Muscle layer of colon (tissue), 2 donors: ENCODE data around the gene KBTBD8.

ENCODE experiments used
- H3K27ac ChIP-seq: one replicate; pipeline ENCODE4 v1.7.0; 2013; ENCODE audit warnings: low read depth, mild to moderate bottlenecking, low read length, moderate library complexity
- H3K27me3 ChIP-seq, 2 donors: one replicate each; pipeline ENCODE4 v1.7.0; 2013; ENCODE audit warnings: low read length in 2 of 2, mild to moderate bottlenecking in 2 of 2; ENCODE audit not compliant: insufficient read depth in 2 of 2, control insufficient read depth in 1 of 2
- H3K36me3 ChIP-seq: one replicate; pipeline ENCODE4 v1.7.0; 2013; ENCODE audit warnings: mild to moderate bottlenecking, low read length; ENCODE audit not compliant: insufficient read depth
- H3K4me1 ChIP-seq: one replicate; pipeline ENCODE4 v1.7.0; 2013; ENCODE audit warnings: mild to moderate bottlenecking, low read length; ENCODE audit not compliant: insufficient read depth
- H3K4me3 ChIP-seq, 2 donors: one replicate each; pipeline ENCODE4 v1.7.0; 2013; ENCODE audit warnings: low read length in 2 of 2, low read depth in 1 of 2, mild to moderate bottlenecking in 1 of 2, moderate library complexity in 1 of 2
- H3K9ac ChIP-seq: one replicate; pipeline ENCODE4 v1.7.0; 2013; ENCODE audit warnings: low read length
- H3K9me3 ChIP-seq: one replicate; pipeline ENCODE4 v1.7.0; 2013; ENCODE audit warnings: mild to moderate bottlenecking, low read length
- donor health status: abdominal sarcoma.
- donor health status: Adenocarcinoma of cecum.

The KBTBD8 gene

DNA sequence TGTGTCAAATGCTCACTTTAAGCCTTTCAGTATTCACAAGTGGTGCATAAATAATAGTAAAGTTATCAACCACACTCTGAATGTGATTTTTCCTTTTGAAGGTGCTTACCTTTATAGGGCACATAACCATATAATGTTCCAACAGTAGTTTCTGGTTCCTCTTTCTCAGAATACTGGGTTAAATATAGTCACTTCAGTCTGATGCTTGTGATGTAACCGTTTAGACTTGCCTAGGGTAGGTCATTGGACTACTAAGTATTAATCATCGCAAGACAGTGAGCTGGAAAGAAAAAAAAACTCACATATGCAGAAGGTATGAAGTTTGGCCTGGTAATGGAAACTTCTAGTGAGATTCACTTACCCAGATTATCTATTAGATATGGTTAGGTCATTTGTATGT is 1.9 kb downstream of the KBTBD8 start:
- H3K27ac ChIP-seq: no peak overlapping the region
- peaks cover 5% of the 10 kb centered on the region for H3K4me1 ChIP-seq
- H3K27me3 ChIP-seq: no peaks in the 10 kb centered on the region
- no peaks in the 10 kb centered on the region for H3K9me3 ChIP-seq
- H3K9ac ChIP-seq: no peak overlapping the region
- peaks cover 8% of the 10 kb centered on the region for H3K36me3 ChIP-seq
- H3K4me3 ChIP-seq: no peak overlapping the region

DNA sequence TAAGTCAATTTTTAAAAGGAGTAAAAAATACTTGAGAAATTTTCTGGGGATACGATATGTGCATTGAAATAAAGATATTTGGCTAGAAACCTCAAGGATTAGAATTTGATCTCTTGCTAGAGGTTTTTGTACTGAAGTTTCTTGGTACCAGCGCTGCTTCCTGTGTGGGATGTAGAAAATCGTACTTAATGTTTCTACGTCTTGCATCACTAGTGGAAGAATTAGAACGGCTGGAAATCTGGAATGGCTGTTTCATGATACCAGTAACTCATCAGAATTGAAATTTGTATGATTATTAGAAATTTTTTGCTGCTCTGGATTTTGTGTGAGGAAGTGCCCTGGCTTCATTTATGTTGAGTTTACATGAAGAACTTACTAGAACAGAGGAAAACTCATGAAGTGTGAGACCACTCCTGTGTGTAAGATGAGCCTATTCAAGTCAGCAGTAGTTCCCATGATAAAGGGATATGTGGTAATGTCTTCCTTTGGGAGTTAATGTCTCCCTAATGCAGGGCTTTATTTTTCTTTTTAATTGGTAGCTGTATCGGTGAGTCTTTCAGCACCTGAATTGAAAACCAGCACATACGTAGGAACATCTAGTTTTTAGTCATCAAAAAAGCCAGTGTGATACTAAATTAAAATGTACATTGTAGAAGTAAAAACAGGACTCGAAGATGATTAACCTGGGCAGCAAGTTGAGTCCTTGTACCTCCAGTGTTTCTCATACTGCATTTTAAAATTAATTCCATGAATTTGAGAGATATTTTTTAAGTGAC is 3.2 kb downstream of the KBTBD8 start:
- Histone ChIP-seq H3K27me3 (no peaks in the 10 kb centered on the region), H3K9me3 (no peaks in the 10 kb centered on the region), H3K27ac (no peak overlapping the region), H3K4me1 (peaks cover 5% of the 10 kb centered on the region), H3K9ac (no peak overlapping the region), H3K36me3 (peaks cover 8% of the 10 kb centered on the region), H3K4me3 (no peak overlapping the region)

DNA sequence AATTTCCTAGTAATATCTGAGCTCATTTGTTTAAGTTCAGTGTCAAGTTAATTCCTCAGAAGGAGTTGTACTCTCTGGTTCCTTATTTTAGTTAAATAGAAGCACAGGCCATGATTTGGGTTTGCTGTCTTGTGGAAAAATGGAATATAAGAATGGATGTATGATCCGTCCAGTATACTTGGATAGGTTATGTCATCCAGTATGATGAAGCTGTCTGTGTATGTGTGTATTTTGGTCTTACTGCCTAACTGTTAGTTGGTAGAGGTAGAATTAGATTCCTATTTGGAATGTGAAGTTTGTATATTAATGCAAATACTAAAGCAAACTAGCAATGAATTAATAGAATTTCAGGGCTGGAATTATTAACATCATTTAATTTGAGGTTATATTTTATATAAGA is 7.9 kb downstream of the KBTBD8 start:
- H3K9me3 ChIP-seq: no peaks in the 10 kb centered on the region
- no peak overlapping the region for H3K27ac ChIP-seq
- H3K4me3 ChIP-seq: no peak overlapping the region
- peaks cover 8% of the 10 kb centered on the region for H3K36me3 ChIP-seq
- H3K4me1 ChIP-seq: peaks cover 5% of the 10 kb centered on the region
- no peak overlapping the region for H3K9ac ChIP-seq
- no peaks in the 10 kb centered on the region for H3K27me3 ChIP-seq

DNA sequence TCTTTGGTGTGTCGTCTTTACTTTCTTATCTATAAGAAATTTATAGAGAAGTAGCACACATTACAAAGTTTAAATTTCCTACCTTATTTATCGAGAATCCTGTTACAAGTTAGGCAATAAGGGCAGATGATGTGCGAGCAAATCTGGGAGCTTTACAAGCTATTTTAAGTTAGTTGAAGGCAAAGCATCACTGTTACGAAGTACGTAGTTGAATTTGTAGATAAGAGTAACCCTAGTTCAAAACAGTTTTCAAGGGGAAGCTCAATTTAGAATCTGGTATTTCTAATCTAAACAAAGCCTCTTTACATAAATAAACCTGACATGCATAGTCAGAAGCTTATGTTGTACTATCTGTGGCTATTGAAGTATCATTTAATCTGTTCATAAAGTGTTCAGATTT is 8.4 kb downstream of the KBTBD8 start:
- Histone ChIP-seq H3K4me1 (peaks cover 5% of the 10 kb centered on the region), H3K9me3 (no peaks in the 10 kb centered on the region), H3K27me3 (no peaks in the 10 kb centered on the region), H3K27ac (no peak overlapping the region), H3K36me3 (peaks cover 8% of the 10 kb centered on the region), H3K4me3 (no peak overlapping the region), H3K9ac (no peak overlapping the region)

DNA sequence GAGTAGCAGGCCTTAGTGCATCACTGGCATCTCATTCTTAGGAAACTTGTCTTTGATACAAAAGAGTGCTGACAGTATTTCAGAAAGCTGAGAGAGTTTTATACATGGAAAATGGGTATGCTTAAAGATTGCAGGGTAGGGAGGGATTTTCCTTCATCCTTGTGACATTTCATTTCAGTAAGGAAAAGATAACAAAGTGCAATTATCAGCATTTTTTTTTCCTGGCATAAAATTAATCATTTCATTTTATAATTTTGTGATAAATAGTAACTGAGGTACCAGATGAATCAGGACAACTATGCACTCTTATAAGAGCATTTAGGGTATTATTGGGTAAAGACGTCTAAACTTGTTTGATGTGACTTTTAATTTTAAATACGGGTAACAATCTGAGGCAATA is 10.3 kb downstream of the KBTBD8 start:
- no peak overlapping the region for H3K9ac ChIP-seq
- peaks cover 6% of the 10 kb centered on the region for H3K36me3 ChIP-seq
- peaks cover 5% of the 10 kb centered on the region for H3K4me1 ChIP-seq
- no peaks in the 10 kb centered on the region for H3K9me3 ChIP-seq
- no peak overlapping the region for H3K27ac ChIP-seq
- H3K4me3 ChIP-seq: no peak overlapping the region
- H3K27me3 ChIP-seq: no peaks in the 10 kb centered on the region

DNA sequence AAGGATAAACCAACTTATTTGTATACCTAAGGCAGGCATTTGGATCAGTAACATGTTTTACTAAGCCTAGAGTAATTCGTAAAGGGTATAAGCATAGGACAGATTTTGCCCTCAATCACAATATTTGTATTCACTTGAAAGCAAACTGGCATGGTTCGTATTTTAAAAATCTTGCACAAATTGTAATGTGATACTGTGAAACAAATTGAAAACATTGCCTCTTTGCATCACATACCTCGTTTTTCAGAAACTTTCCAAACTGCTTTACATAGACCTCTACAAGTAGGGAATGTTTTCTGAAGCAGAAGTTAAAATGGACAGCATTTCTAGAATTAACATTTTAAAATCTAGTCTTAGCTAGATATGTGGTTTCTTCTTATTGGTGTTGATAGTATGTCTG is 11.6 kb downstream of the KBTBD8 start:
- peaks cover 5% of the 10 kb centered on the region for H3K4me1 ChIP-seq
- no peaks in the 10 kb centered on the region for H3K9me3 ChIP-seq
- no peak overlapping the region for H3K9ac ChIP-seq
- no peak overlapping the region for H3K4me3 ChIP-seq
- no peaks in the 10 kb centered on the region for H3K27me3 ChIP-seq
- H3K27ac ChIP-seq: no peak overlapping the region
- no peaks in the 10 kb centered on the region for H3K36me3 ChIP-seq

DNA sequence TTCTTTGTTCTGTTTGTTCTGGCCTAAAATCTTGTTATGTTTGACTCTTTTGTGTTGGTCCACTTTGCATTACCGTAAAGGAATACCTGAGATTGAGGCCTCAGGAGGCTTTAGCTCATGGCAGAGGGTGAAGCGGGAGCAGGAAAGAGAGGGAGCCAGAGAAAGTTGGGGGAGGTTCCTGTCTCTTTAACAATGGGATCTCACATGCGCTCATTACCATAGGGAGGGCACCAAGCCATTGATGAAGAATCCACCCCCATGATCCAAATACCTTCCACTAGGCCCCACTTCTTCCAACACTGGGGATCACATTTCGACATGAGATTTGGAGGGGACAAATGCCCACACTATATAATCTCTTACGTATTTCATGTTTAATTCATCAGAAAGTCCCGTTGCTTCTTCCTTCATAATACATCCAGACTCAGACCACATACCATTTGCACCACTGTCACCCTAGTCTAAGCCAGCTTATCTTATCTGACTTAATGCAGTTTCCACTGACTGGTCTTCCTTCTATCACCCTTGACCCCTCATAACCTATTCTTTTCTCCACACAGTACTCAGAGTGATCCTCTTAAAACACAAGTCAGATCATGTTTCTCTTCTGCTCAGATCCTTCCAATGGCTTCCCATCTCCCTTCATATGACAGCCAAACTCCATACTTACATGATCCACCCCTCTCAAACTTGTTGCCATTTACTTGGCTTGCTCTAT is 13.5 kb downstream of the KBTBD8 start:
- H3K27ac ChIP-seq: no peak overlapping the region
- H3K9me3 ChIP-seq: no peaks in the 10 kb centered on the region
- no peaks in the 10 kb centered on the region for H3K27me3 ChIP-seq
- H3K36me3 ChIP-seq: no peaks in the 10 kb centered on the region
- no peak overlapping the region for H3K4me3 ChIP-seq
- H3K9ac ChIP-seq: no peak overlapping the region
- peaks cover 4% of the 10 kb centered on the region for H3K4me1 ChIP-seq

DNA sequence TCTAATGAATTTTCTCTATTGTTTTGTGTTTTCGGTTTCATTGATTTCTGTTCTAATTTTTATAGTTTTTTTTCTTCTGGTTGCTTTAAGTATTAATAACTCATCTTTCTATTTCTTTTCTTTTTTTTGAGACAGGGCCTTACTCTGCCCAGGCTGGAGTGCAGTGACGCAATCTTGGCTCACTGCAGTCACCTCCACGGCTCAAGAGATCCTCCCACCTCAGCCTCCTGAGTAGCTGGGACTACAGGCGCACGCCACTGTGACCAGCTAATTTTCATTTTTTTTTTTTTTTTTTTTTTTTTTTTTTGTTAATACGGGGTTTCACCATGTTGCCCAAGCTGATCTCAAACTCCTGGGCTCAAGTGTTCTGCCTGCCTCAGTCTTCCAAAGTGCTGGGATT is 14.5 kb downstream of the KBTBD8 start:
- H3K36me3 ChIP-seq: no peaks in the 10 kb centered on the region

DNA sequence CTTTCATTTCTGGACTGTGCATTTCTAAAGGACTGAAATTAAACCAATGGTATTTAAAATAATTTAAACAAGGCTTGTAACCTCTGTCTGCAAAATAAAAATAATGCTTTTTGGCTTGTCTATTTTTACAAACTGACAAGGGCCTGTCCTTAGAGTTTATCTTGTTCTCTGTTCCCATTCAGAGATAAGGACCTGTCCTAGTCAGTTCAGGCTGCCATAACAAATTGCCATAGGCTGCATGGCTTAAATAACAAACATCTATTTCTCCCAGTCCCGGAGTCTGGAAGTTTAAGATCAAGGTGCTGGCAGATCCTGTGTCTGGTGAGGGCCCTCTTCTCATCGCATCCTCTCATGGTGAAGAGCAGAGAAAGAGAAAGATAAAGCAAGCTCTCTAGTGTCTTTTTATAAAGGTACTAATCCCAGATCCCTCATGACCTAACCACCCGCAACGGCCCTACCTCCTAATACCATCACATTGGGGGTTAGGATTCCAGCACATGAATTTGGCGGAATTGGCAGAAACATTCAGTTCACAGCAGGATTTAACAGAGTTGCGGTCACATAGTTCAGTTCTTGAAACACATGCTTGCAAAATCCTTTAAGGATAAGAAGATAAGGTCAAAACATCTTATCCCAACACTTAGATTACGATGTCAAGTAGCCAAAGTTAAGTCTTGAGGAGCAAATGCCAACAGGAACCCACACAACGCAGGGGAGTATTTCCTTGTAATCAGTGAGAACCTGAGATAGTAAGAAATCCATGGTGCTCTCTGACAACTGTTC is 17.8 kb downstream of the KBTBD8 start:
- no peak overlapping the region for H3K27ac ChIP-seq
- H3K9ac ChIP-seq: no peak overlapping the region
- no peaks in the 10 kb centered on the region for H3K4me1 ChIP-seq
- H3K4me3 ChIP-seq: no peak overlapping the region
- no peaks in the 10 kb centered on the region for H3K36me3 ChIP-seq
- no peaks in the 10 kb centered on the region for H3K9me3 ChIP-seq
- H3K27me3 ChIP-seq: no peaks in the 10 kb centered on the region

More for the DNA sequence above, 14.5 kb downstream of the KBTBD8 start:
- H3K9ac ChIP-seq: no peak overlapping the region
- H3K27ac ChIP-seq: no peak overlapping the region
- H3K9me3 ChIP-seq: no peaks in the 10 kb centered on the region
- no peaks in the 10 kb centered on the region for H3K4me1 ChIP-seq
- no peaks in the 10 kb centered on the region for H3K27me3 ChIP-seq
- no peak overlapping the region for H3K4me3 ChIP-seq

DNA sequence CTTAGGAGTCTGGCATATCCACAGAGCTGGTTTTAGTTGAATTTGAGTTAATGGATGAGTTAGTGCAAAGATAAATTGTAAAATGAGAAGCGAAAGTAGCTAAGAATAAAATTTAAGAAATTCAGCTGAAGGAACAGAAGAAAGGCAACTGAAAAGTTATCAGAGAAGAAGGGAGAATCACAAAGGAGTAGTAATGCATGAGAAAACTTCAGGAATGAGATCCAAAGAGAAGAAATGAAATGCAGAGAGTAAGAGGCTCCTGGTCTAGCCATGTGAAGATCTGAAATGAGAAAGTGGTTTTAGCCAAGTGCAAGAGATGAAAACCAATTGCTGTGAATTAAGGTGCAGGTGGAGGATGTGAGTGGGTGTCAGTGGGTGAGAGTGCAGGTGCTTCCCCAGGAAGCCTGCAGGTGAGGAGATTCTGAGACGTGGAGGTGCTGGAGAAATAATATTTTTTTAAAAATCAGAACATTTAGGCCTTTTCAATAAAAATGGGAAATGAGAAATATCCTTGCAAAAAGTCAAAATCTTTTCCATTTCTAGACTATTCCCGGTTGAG is 18.5 kb downstream of the KBTBD8 start:
- no peaks in the 10 kb centered on the region for H3K36me3 ChIP-seq
- no peaks in the 10 kb centered on the region for H3K4me1 ChIP-seq
- H3K9me3 ChIP-seq: no peaks in the 10 kb centered on the region
- no peak overlapping the region for H3K27ac ChIP-seq
- H3K9ac ChIP-seq: no peak overlapping the region
- no peak overlapping the region for H3K4me3 ChIP-seq
- H3K27me3 ChIP-seq: no peaks in the 10 kb centered on the region

DNA sequence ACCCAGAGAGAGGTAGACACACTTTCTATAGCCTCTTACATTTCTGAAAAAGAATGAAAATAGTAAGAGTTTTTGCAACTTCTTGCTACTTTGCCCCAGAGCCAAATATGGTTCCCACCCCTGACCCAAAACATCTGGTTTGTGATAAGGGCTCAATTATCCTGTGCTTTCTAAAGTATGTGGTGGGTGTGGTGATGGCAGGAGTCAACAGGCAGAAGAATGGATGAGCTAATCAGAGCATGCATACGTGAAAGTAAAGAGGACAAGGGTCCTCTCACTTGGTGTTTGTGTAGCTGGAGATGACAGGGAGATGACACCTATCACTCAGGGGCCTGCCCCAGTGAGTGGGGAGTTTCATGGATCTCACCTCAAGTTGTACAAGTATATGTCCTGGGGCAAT is 19.1 kb downstream of the KBTBD8 start:
- H3K36me3 ChIP-seq: no peaks in the 10 kb centered on the region
- H3K4me1 ChIP-seq: no peaks in the 10 kb centered on the region
- no peaks in the 10 kb centered on the region for H3K27me3 ChIP-seq
- H3K4me3 ChIP-seq: no peak overlapping the region
- no peak overlapping the region for H3K9ac ChIP-seq
- H3K9me3 ChIP-seq: no peaks in the 10 kb centered on the region
- H3K27ac ChIP-seq: no peak overlapping the region
